Breast epithelium (tissue), 3 donors: ENCODE data around the gene NOMO2.
"Not testable (repeated sequence)": the region's sequence is repeated elsewhere in the genome, so short reads cannot be mapped to it uniquely, and the experiment has no call there.

Experiments
- POLR2A ChIP-seq: fragments of 450-650 bp; IDR thresholded peaks from one replicate; pipeline ENCODE4 v1.6.1; 2016; ENCODE audit warnings: antibody characterized with exemption, mild to moderate bottlenecking, moderate library complexity
- POLR2AphosphoS5 ChIP-seq, 3 donors: sonication (generic); formaldehyde crosslinking; IDR thresholded peaks; one replicate each; pipeline ENCODE4 v1.6.1; 2017; ENCODE audit warnings: antibody characterized with exemption in 3 of 3
- TF ChIP-seq, protein P1 (sequence below), 3 donors: fragments of 450-650 bp; IDR thresholded peaks; one replicate each; pipeline ENCODE4 v1.5.1; 2016 to 2017; ENCODE audit warnings: antibody characterized with exemption in 3 of 3, mild to moderate bottlenecking in 3 of 3, moderate library complexity in 3 of 3

DNA sequence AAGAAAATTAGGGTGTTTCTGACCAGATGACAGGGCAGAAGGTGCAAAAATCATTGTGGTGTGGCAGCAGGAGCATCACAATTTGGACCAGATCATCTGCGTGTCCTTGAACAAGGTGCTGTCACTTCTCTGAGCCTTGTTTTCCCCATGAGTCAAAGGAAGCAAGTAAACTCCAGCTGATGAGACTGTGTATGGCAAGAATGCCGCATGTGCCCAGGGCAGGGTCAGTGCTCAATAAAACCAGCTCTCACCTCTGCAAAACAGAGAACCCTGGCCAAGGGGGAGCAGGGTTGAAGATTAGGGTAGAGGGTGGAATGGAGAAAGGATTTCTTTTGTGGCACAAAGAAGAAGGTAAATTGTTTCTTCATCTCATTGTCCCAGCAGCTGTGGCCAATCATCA is 17.4 kb upstream of the NOMO2 start:
- TF ChIP-seq, protein P1, sequence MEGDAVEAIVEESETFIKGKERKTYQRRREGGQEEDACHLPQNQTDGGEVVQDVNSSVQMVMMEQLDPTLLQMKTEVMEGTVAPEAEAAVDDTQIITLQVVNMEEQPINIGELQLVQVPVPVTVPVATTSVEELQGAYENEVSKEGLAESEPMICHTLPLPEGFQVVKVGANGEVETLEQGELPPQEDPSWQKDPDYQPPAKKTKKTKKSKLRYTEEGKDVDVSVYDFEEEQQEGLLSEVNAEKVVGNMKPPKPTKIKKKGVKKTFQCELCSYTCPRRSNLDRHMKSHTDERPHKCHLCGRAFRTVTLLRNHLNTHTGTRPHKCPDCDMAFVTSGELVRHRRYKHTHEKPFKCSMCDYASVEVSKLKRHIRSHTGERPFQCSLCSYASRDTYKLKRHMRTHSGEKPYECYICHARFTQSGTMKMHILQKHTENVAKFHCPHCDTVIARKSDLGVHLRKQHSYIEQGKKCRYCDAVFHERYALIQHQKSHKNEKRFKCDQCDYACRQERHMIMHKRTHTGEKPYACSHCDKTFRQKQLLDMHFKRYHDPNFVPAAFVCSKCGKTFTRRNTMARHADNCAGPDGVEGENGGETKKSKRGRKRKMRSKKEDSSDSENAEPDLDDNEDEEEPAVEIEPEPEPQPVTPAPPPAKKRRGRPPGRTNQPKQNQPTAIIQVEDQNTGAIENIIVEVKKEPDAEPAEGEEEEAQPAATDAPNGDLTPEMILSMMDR (IDR thresholded peaks at IDR 0.05) = not testable (repeated sequence)
- not testable (repeated sequence) for TF ChIP-seq POLR2A; POLR2AphosphoS5 (IDR thresholded peaks at IDR 0.05)
